HG02840 (cell line): ENCODE measurements around the gene ESR2.

Experiments
- ATAC-seq: cut with Tn5 transposase; IDR thresholded peaks from one replicate; pipeline ENCODE4 v1.9.1; 2021; ENCODE audit warnings: mild to moderate bottlenecking, moderate library complexity, moderate number of reproducible peaks; ENCODE audit not compliant: unreplicated experiment, low FRiP score

Gene ESR2

GRCh38 chr14:64272019-64272418 lies 22.2 kb downstream of the ESR2 start:
- no peak for ATAC-seq

- no peak for ATAC-seq
Measured at GRCh38 chr14:64266239-64266638, 27.9 kb downstream of the ESR2 start.

GRCh38 chr14:64265222-64265621 lies 28.9 kb downstream of the ESR2 start:
- ATAC-seq, result no peak

GRCh38 chr14:64260418-64260817 lies 33.8 kb downstream of the ESR2 start:
- no peak for ATAC-seq

- no peak for ATAC-seq
Measured at GRCh38 chr14:64255756-64256155, 38.4 kb downstream of the ESR2 start.

GRCh38 chr14:64253672-64254071 lies 40.5 kb downstream of the ESR2 start:
- ATAC-seq, result no peak

- no peak for ATAC-seq
Measured at GRCh38 chr14:64249363-64249762, 44.8 kb downstream of the ESR2 start.

GRCh38 chr14:64248689-64249088 lies 45.5 kb downstream of the ESR2 start:
- ATAC-seq, result no peak

- no peak for ATAC-seq
Measured at GRCh38 chr14:64247195-64247594, 47.0 kb downstream of the ESR2 start.

- no peak for ATAC-seq
Measured at GRCh38 chr14:64246688-64247087, 47.5 kb downstream of the ESR2 start.

GRCh38 chr14:64245491-64245890 lies 48.7 kb downstream of the ESR2 start:
- ATAC-seq, result no peak

GRCh38 chr14:64244279-64244678 lies 49.9 kb downstream of the ESR2 start:
- ATAC-seq, result no peak

- no peak for ATAC-seq
Measured at GRCh38 chr14:64238631-64239030, 55.5 kb downstream of the ESR2 start.

- no peak for ATAC-seq
Measured at GRCh38 chr14:64238049-64238448, 56.1 kb downstream of the ESR2 start.

- ATAC-seq, result peak; percentile 64
Measured at GRCh38 chr14:64235652-64236640, 58.2 kb downstream of the ESR2 start.

- ATAC-seq, result peak; percentile 13
Measured at GRCh38 chr14:64234877-64235651, 59.1 kb downstream of the ESR2 start.

- no peak for ATAC-seq
Measured at GRCh38 chr14:64233531-64234190, 60.5 kb downstream of the ESR2 start.

GRCh38 chr14:64232944-64233343 lies 61.2 kb downstream of the ESR2 start:
- ATAC-seq, result no peak

- no peak for ATAC-seq
Measured at GRCh38 chr14:64232095-64232838, 61.9 kb downstream of the ESR2 start.

- no peak for ATAC-seq
Measured at GRCh38 chr14:64229489-64229888, 64.7 kb downstream of the ESR2 start.
